ENCODE results near the gene RAB7B. TPM values are rescaled to one million over a fixed set of nuclear protein-coding genes. Genes with fewer than 3 reads are reported as not detected.

RAB7B gene
- total and polyA plus RNA-seq, 2 donors (not counting 1 experiment from before 2014, with no cell fraction given): 9.1 to 15.5 TPM

DNA sequence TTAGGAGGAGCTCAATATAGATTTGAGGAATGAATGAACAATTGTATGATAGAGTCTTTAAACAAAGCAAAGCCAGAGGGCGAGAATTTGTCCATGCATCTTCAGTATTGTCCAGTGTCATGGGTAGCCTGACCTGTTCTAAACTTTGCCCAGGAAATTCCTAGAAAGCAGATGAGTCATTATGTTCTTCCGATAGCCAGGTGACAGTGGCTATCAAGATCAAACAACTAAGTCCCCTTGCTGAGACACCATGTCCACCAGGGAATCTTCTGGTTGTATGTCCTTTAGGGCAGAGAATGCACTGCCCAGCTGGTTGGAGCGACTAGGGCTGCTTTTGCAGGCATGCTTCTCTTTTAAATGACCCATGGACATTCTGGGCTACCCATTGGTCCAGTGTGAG lies 58.1 kb downstream of the RAB7B start:
- Histone ChIP-seq H3K9ac (ENCODE audit: insufficient read depth, low read length) (no peak overlapping the region), H3K36me3 (ENCODE audit: control insufficient read depth, insufficient read depth, low read length) (no peaks in the 10 kb centered on the region), H3K4me1 (ENCODE audit: control insufficient read depth, extremely low read depth, insufficient read depth, low read length) (no peaks in the 10 kb centered on the region), H3K4me2 (ENCODE audit: extremely low read depth, insufficient read depth, low read length) (no peak overlapping the region), H3K27me3 (ENCODE audit: control insufficient read depth, insufficient read depth, low read length) (peaks cover 26% of the 10 kb centered on the region), H3K27ac (ENCODE audit: insufficient read depth, low read length) (no peak overlapping the region), H3K79me2 (ENCODE audit: control insufficient read depth, insufficient read depth, low read length) (no peaks in the 10 kb centered on the region), H3K9me3 (ENCODE audit: control insufficient read depth, insufficient read depth, low read depth, low read length) (no peaks in the 10 kb centered on the region), H2AFZ (ENCODE audit: low read length) (no peak overlapping the region), H4K20me1 (ENCODE audit: control insufficient read depth, extremely low read depth, insufficient read depth, low read length) (no peaks in the 10 kb centered on the region), H3K4me3 (replicated peaks in 1 of 4; ENCODE audit: control extremely low read depth in 1 of 4, insufficient read depth in 1 of 4, low read depth in 3 of 4, low read length in 4 of 4) (no peak overlapping the region)
- TF ChIP-seq CTCF (conservative IDR thresholded peaks at IDR 0.05 in 1 of 2, IDR thresholded peaks at IDR 0.05 in 1 of 2; ENCODE audit: low read depth in 1 of 2, low read length in 2 of 2): no peak
- TF ChIP-seq EZH2 (IDR thresholded peaks at IDR 0.05; ENCODE audit: low read length, missing control alignments): no peak
- no peak for DNase-seq (ENCODE audit: low read depth in 2 of 2)

GRCh38 chr1:205944525-205944924 lies 58.7 kb downstream of the RAB7B start:
- TF ChIP-seq CTCF (conservative IDR thresholded peaks at IDR 0.05 in 1 of 2, IDR thresholded peaks at IDR 0.05 in 1 of 2; ENCODE audit: low read depth in 1 of 2, low read length in 2 of 2): no peak
- no peak for TF ChIP-seq EZH2 (IDR thresholded peaks at IDR 0.05; ENCODE audit: low read length, missing control alignments)
- Histone ChIP-seq H3K4me2 (ENCODE audit: extremely low read depth, insufficient read depth, low read length) (no peak overlapping the region), H3K79me2 (ENCODE audit: control insufficient read depth, insufficient read depth, low read length) (no peaks in the 10 kb centered on the region), H4K20me1 (ENCODE audit: control insufficient read depth, extremely low read depth, insufficient read depth, low read length) (no peaks in the 10 kb centered on the region), H2AFZ (ENCODE audit: low read length) (no peak overlapping the region), H3K4me3 (replicated peaks in 1 of 4; ENCODE audit: control extremely low read depth in 1 of 4, insufficient read depth in 1 of 4, low read depth in 3 of 4, low read length in 4 of 4) (no peak overlapping the region), H3K4me1 (ENCODE audit: control insufficient read depth, extremely low read depth, insufficient read depth, low read length) (no peaks in the 10 kb centered on the region), H3K36me3 (ENCODE audit: control insufficient read depth, insufficient read depth, low read length) (no peaks in the 10 kb centered on the region), H3K9me3 (ENCODE audit: control insufficient read depth, insufficient read depth, low read depth, low read length) (no peaks in the 10 kb centered on the region), H3K27me3 (ENCODE audit: control insufficient read depth, insufficient read depth, low read length) (peaks cover 28% of the 10 kb centered on the region), H3K27ac (ENCODE audit: insufficient read depth, low read length) (no peak overlapping the region), H3K9ac (ENCODE audit: insufficient read depth, low read length) (no peak overlapping the region)
- no peak for DNase-seq (ENCODE audit: low read depth in 2 of 2)

GRCh38 chr1:205943245-205943644 lies 60.0 kb downstream of the RAB7B start, which contains the start of gene SLC26A9:
Gene SLC26A9, minus strand, starts transcription at chr1:205943456. Its CDS starts 7,636 bp downstream, at chr1:205935820.
- Histone ChIP-seq H2AFZ (ENCODE audit: low read length) (no peak within 1 kb of the TSS), H3K27ac (ENCODE audit: insufficient read depth, low read length) (no peak within 1 kb of the TSS), H3K27me3 (ENCODE audit: control insufficient read depth, insufficient read depth, low read length) (peaks cover 36% of the 10 kb centered on the region), H3K4me2 (ENCODE audit: extremely low read depth, insufficient read depth, low read length) (no peak within 1 kb of the TSS), H3K4me3 (replicated peaks in 1 of 4; ENCODE audit: control extremely low read depth in 1 of 4, insufficient read depth in 1 of 4, low read depth in 3 of 4, low read length in 4 of 4) (no peak within 1 kb of the TSS), H3K36me3 (ENCODE audit: control insufficient read depth, insufficient read depth, low read length) (no peaks in the 10 kb centered on the region), H4K20me1 (ENCODE audit: control insufficient read depth, extremely low read depth, insufficient read depth, low read length) (no peaks in the 10 kb centered on the region), H3K79me2 (ENCODE audit: control insufficient read depth, insufficient read depth, low read length) (no peaks in the 10 kb centered on the region), H3K9ac (ENCODE audit: insufficient read depth, low read length) (no peak within 1 kb of the TSS), H3K4me1 (ENCODE audit: control insufficient read depth, extremely low read depth, insufficient read depth, low read length) (no peaks in the 10 kb centered on the region), H3K9me3 (ENCODE audit: control insufficient read depth, insufficient read depth, low read depth, low read length) (no peaks in the 10 kb centered on the region)
- no peak for DNase-seq (ENCODE audit: low read depth in 2 of 2)
- TF ChIP-seq CTCF (conservative IDR thresholded peaks at IDR 0.05 in 1 of 2, IDR thresholded peaks at IDR 0.05 in 1 of 2; ENCODE audit: low read depth in 1 of 2, low read length in 2 of 2): no peak
- no peak for TF ChIP-seq EZH2 (IDR thresholded peaks at IDR 0.05; ENCODE audit: low read length, missing control alignments)
